Parathyroid adenoma (tissue), 2 donors: ENCODE results near the gene COL8A2.

Experiments
- H2AFZ ChIP-seq: fragments of 300-600 bp; sonication (generic); one replicate; pipeline ENCODE4 v1.7.0; 2017; ENCODE audit warnings: antibody characterized with exemption, mild to moderate bottlenecking
- H3K27ac ChIP-seq: fragments of 300-600 bp; sonication (generic); one replicate; pipeline ENCODE4 v1.7.0; 2017
- H3K27me3 ChIP-seq: fragments of 300-600 bp; sonication (generic); one replicate; pipeline ENCODE4 v1.7.0; 2017; ENCODE audit warnings: low read length; ENCODE audit not compliant: control insufficient read depth, insufficient read depth
- H3K36me3 ChIP-seq: fragments of 300-600 bp; sonication (generic); one replicate; pipeline ENCODE4 v1.7.0; 2017; ENCODE audit warnings: low read length; ENCODE audit not compliant: control insufficient read depth, insufficient read depth
- H3K4me1 ChIP-seq: fragments of 300-600 bp; sonication (generic); one replicate; pipeline ENCODE4 v1.7.0; 2017; ENCODE audit warnings: control low read depth
- H3K4me2 ChIP-seq: fragments of 300-600 bp; sonication (generic); one replicate; pipeline ENCODE4 v1.7.0; 2017; ENCODE audit warnings: low read length
- H3K4me3 ChIP-seq: fragments of 300-600 bp; sonication (generic); one replicate; pipeline ENCODE4 v1.7.0; 2017; ENCODE audit warnings: low read depth, low read length
- H3K79me2 ChIP-seq: fragments of 300-600 bp; sonication (generic); one replicate; pipeline ENCODE4 v1.7.0; 2017; ENCODE audit warnings: control low read depth
- H3K9ac ChIP-seq: fragments of 300-600 bp; sonication (generic); one replicate; pipeline ENCODE4 v1.7.0; 2017; ENCODE audit warnings: mild to moderate bottlenecking
- H3K9me3 ChIP-seq: fragments of 300-600 bp; sonication (generic); one replicate; pipeline ENCODE4 v1.7.0; 2017; ENCODE audit warnings: low read length; ENCODE audit not compliant: control insufficient read depth
- CTCF ChIP-seq: fragments of 300-600 bp; sonication (generic); IDR thresholded peaks from one replicate; pipeline ENCODE4 v1.7.0; 2017; ENCODE audit warnings: antibody characterized with exemption, mild to moderate bottlenecking
- donor health status: primary hyperparathyroidism.

The COL8A2 gene

GRCh38 chr1:36134505-36135329 lies 9.7 kb upstream of the COL8A2 start:
- H3K27me3 ChIP-seq, result no peaks in the 10 kb centered on the region
- H3K4me1 ChIP-seq, result no peaks in the 10 kb centered on the region
- H2AFZ ChIP-seq, result no peak overlapping the region
- no peak overlapping the region for H3K27ac ChIP-seq
- no peaks in the 10 kb centered on the region for H3K79me2 ChIP-seq
- H3K4me2 ChIP-seq, result no peak overlapping the region
- no peaks in the 10 kb centered on the region for H3K36me3 ChIP-seq
- no peak overlapping the region for H3K4me3 ChIP-seq
- H3K9ac ChIP-seq, result no peak overlapping the region
- H3K9me3 ChIP-seq, result no peaks in the 10 kb centered on the region
- peak; percentile 49 for TF ChIP-seq CTCF

- Histone ChIP-seq H3K4me3 (no peak overlapping the region), H3K27ac (no peak overlapping the region), H3K36me3 (no peaks in the 10 kb centered on the region), H2AFZ (no peak overlapping the region), H3K4me1 (no peaks in the 10 kb centered on the region), H3K79me2 (no peaks in the 10 kb centered on the region), H3K9me3 (no peaks in the 10 kb centered on the region), H3K4me2 (no peak overlapping the region), H3K9ac (no peak overlapping the region), H3K27me3 (no peaks in the 10 kb centered on the region)
- no peak for TF ChIP-seq CTCF
Measured at GRCh38 chr1:36134031-36134430, 9.0 kb upstream of the COL8A2 start.

GRCh38 chr1:36133484-36133883 lies 8.5 kb upstream of the COL8A2 start:
- no peak overlapping the region for H3K4me3 ChIP-seq

GRCh38 chr1:36132029-36132428 lies 7.0 kb upstream of the COL8A2 start:
- no peak for TF ChIP-seq CTCF
- Histone ChIP-seq H3K4me1 (no peaks in the 10 kb centered on the region), H3K36me3 (no peaks in the 10 kb centered on the region)

More at GRCh38 chr1:36133484-36133883, 8.5 kb upstream of the COL8A2 start:
- H3K9ac ChIP-seq, result no peak overlapping the region
- H3K27me3 ChIP-seq, result no peaks in the 10 kb centered on the region
- H3K79me2 ChIP-seq, result no peaks in the 10 kb centered on the region
- H3K36me3 ChIP-seq, result no peaks in the 10 kb centered on the region
- H3K9me3 ChIP-seq, result no peaks in the 10 kb centered on the region
- H3K4me2 ChIP-seq, result no peak overlapping the region
- no peak overlapping the region for H2AFZ ChIP-seq
- no peak overlapping the region for H3K27ac ChIP-seq
- H3K4me1 ChIP-seq, result no peaks in the 10 kb centered on the region
- no peak for TF ChIP-seq CTCF

GRCh38 chr1:36128905-36129206 lies 3.8 kb upstream of the COL8A2 start:
- H3K27me3 ChIP-seq, result no peaks in the 10 kb centered on the region
- H3K9ac ChIP-seq, result no peak overlapping the region
- no peaks in the 10 kb centered on the region for H3K36me3 ChIP-seq
- no peak overlapping the region for H3K4me3 ChIP-seq
- no peak for TF ChIP-seq CTCF
- H3K27ac ChIP-seq, result no peak overlapping the region
- no peaks in the 10 kb centered on the region for H3K9me3 ChIP-seq
- H2AFZ ChIP-seq, result no peak overlapping the region
- no peak overlapping the region for H3K4me2 ChIP-seq
- no peaks in the 10 kb centered on the region for H3K79me2 ChIP-seq
- no peaks in the 10 kb centered on the region for H3K4me1 ChIP-seq

More at GRCh38 chr1:36132029-36132428, 7.0 kb upstream of the COL8A2 start:
- Histone ChIP-seq H3K9me3 (no peaks in the 10 kb centered on the region), H3K79me2 (no peaks in the 10 kb centered on the region), H3K27ac (no peak overlapping the region), H3K9ac (no peak overlapping the region), H3K4me3 (no peak overlapping the region), H3K27me3 (no peaks in the 10 kb centered on the region), H2AFZ (no peak overlapping the region), H3K4me2 (no peak overlapping the region)
